ENCODE data around the gene PPP2R5C. TPM values are rescaled to one million over a fixed set of nuclear protein-coding genes. Genes with fewer than 3 reads are reported as not detected.

Gene PPP2R5C
- total and polyA plus RNA-seq, 2 donors from 2014 or later, result 65.6 to 129 TPM

- Histone ChIP-seq H3K9ac (ENCODE audit: low read length in 3 of 3) (no peak overlapping the region), H3K27ac (ENCODE audit: low read depth in 2 of 2, low read length in 2 of 2) (no peak overlapping the region), H3K4me3 (ENCODE audit: low read length in 3 of 3) (no peak overlapping the region), H3K27me3 (ENCODE audit: control insufficient read depth, insufficient read depth, low read length) (no peaks in the 10 kb centered on the region), H3K9me3 (ENCODE audit: control insufficient read depth in 2 of 3, insufficient read depth in 1 of 3, low read length in 3 of 3) (no peaks in the 10 kb centered on the region), H3K4me1 (ENCODE audit: control insufficient read depth in 2 of 3, insufficient read depth in 2 of 3, low read depth in 1 of 3, low read length in 3 of 3) (peaks cover 0 to 13% (median 0%) of the 10 kb centered on the region in 3 donors), H3K36me3 (ENCODE audit: control insufficient read depth in 2 of 3, insufficient read depth in 3 of 3, low read length in 3 of 3) (peaks cover 0 to 6% (median 0%) of the 10 kb centered on the region in 3 donors)
- intact Hi-C loops (cut with DNase I), result no loop called here
- FAIRE-seq (no peak), DNase-seq (no peak)
- no peak for TF ChIP-seq CTCF (IDR thresholded peaks at IDR 0.05; ENCODE audit: borderline replicate concordance, extremely low read depth, insufficient read depth)
Observed at GRCh38 chr14:101828046-101828445, 66.5 kb downstream of the PPP2R5C start.

- H3K4me3 ChIP-seq (ENCODE audit: low read length in 3 of 3), result no peak overlapping the region
- intact Hi-C loops (cut with DNase I), result no loop called here
- FAIRE-seq (no peak), DNase-seq (no peak)
- peaks cover 0 to 6% (median 0%) of the 10 kb centered on the region in 3 donors for H3K36me3 ChIP-seq (ENCODE audit: control insufficient read depth in 2 of 3, insufficient read depth in 3 of 3, low read length in 3 of 3)
- no peak overlapping the region for H3K27ac ChIP-seq (ENCODE audit: low read depth in 2 of 2, low read length in 2 of 2)
- H3K27me3 ChIP-seq (ENCODE audit: control insufficient read depth, insufficient read depth, low read length), result no peaks in the 10 kb centered on the region
- no peak for TF ChIP-seq CTCF (IDR thresholded peaks at IDR 0.05; ENCODE audit: borderline replicate concordance, extremely low read depth, insufficient read depth)
- H3K9me3 ChIP-seq (ENCODE audit: control insufficient read depth in 2 of 3, insufficient read depth in 1 of 3, low read length in 3 of 3), result no peaks in the 10 kb centered on the region
- peaks cover 0 to 14% (median 4%) of the 10 kb centered on the region in 3 donors for H3K4me1 ChIP-seq (ENCODE audit: control insufficient read depth in 2 of 3, insufficient read depth in 2 of 3, low read depth in 1 of 3, low read length in 3 of 3)
- no peak overlapping the region for H3K9ac ChIP-seq (ENCODE audit: low read length in 3 of 3)
Observed at GRCh38 chr14:101830271-101830670, 68.8 kb downstream of the PPP2R5C start.

- Histone ChIP-seq H3K36me3 (ENCODE audit: control insufficient read depth in 2 of 3, insufficient read depth in 3 of 3, low read length in 3 of 3) (peaks cover 0 to 6% (median 0%) of the 10 kb centered on the region in 3 donors), H3K9ac (ENCODE audit: low read length in 3 of 3) (no peak overlapping the region), H3K9me3 (ENCODE audit: control insufficient read depth in 2 of 3, insufficient read depth in 1 of 3, low read length in 3 of 3) (no peaks in the 10 kb centered on the region), H3K4me3 (ENCODE audit: low read length in 3 of 3) (no peak overlapping the region), H3K27me3 (ENCODE audit: control insufficient read depth, insufficient read depth, low read length) (no peaks in the 10 kb centered on the region), H3K4me1 (ENCODE audit: control insufficient read depth in 2 of 3, insufficient read depth in 2 of 3, low read depth in 1 of 3, low read length in 3 of 3) (peaks cover 0 to 17% (median 8%) of the 10 kb centered on the region in 3 donors), H3K27ac (ENCODE audit: low read depth in 2 of 2, low read length in 2 of 2) (no peak overlapping the region)
- DNase-seq, result no peak
- TF ChIP-seq CTCF (IDR thresholded peaks at IDR 0.05; ENCODE audit: borderline replicate concordance, extremely low read depth, insufficient read depth), result no peak
- no peak for FAIRE-seq
- intact Hi-C loops (cut with DNase I), result no loop called here
Observed at GRCh38 chr14:101833045-101833444, 71.5 kb downstream of the PPP2R5C start.

- intact Hi-C loops (cut with DNase I), result no loop called here
- Histone ChIP-seq H3K36me3 (ENCODE audit: control insufficient read depth in 2 of 3, insufficient read depth in 3 of 3, low read length in 3 of 3) (peaks cover 0 to 6% (median 0%) of the 10 kb centered on the region in 3 donors), H3K27me3 (ENCODE audit: control insufficient read depth, insufficient read depth, low read length) (no peaks in the 10 kb centered on the region), H3K4me3 (ENCODE audit: low read length in 3 of 3) (no peak overlapping the region), H3K9me3 (ENCODE audit: control insufficient read depth in 2 of 3, insufficient read depth in 1 of 3, low read length in 3 of 3) (no peaks in the 10 kb centered on the region), H3K27ac (ENCODE audit: low read depth in 2 of 2, low read length in 2 of 2) (no peak overlapping the region), H3K9ac (ENCODE audit: low read length in 3 of 3) (no peak overlapping the region), H3K4me1 (ENCODE audit: control insufficient read depth in 2 of 3, insufficient read depth in 2 of 3, low read depth in 1 of 3, low read length in 3 of 3) (peaks cover 0 to 19% (median 12%) of the 10 kb centered on the region in 3 donors)
- FAIRE-seq (no peak), DNase-seq (no peak)
- TF ChIP-seq CTCF (IDR thresholded peaks at IDR 0.05; ENCODE audit: borderline replicate concordance, extremely low read depth, insufficient read depth), result no peak
Observed at GRCh38 chr14:101834397-101834796, 72.9 kb downstream of the PPP2R5C start.

Data from kidney (tissue), 14 donors.